Liver (tissue), 9 donors: Measurements from ENCODE around the gene COX11. TPM values are rescaled to one million over a fixed set of nuclear protein-coding genes. Genes with fewer than 3 reads are reported as not detected.

ENCODE experiments used
- DNase-seq: peaks from one replicate; pipeline ENCODE4 v3.0.0-alpha.2; 2017; ENCODE audit warnings: low spot score
- H3K27ac ChIP-seq, 2 donors: one replicate each; pipeline ENCODE4 v1.7.0; 2013; ENCODE audit warnings: inconsistent platforms in 2 of 2, low read length in 2 of 2, control low read depth in 1 of 2, low read depth in 1 of 2, mild to moderate bottlenecking in 1 of 2
- H3K27me3 ChIP-seq, 4 donors: one replicate each; pipeline versions ENCODE4 v1.6.1 to v1.7.0; 2013; ENCODE audit warnings: low read length in 3 of 4, inconsistent platforms in 1 of 4, mild to moderate bottlenecking in 1 of 4, moderate library complexity in 1 of 4; ENCODE audit not compliant: control insufficient read depth in 4 of 4, insufficient read depth in 4 of 4
- H3K36me3 ChIP-seq, 4 donors: one replicate each; pipeline versions ENCODE4 v1.6.1 to v1.7.0; 2013; ENCODE audit warnings: low read length in 3 of 4, mild to moderate bottlenecking in 3 of 4, low read depth in 1 of 4, moderate library complexity in 1 of 4; ENCODE audit not compliant: control insufficient read depth in 4 of 4, insufficient read depth in 3 of 4
- H3K4me1 ChIP-seq, 4 donors: one replicate each; pipeline versions ENCODE4 v1.6.1 to v1.7.0; 2013; ENCODE audit warnings: low read length in 3 of 4, mild to moderate bottlenecking in 3 of 4, moderate library complexity in 1 of 4; ENCODE audit not compliant: control insufficient read depth in 4 of 4, insufficient read depth in 4 of 4
- H3K4me3 ChIP-seq, 3 donors: one replicate each; pipeline versions ENCODE4 v1.6.1 to v1.7.0; 2013; ENCODE audit warnings: low read length in 3 of 3, control low read depth in 1 of 3, low read depth in 1 of 3, mild to moderate bottlenecking in 1 of 3
- H3K9ac ChIP-seq, 2 donors: one replicate each; pipeline ENCODE4 v1.7.0; 2013; ENCODE audit warnings: low read length in 2 of 2, mild to moderate bottlenecking in 2 of 2, moderate library complexity in 2 of 2, control low read depth in 1 of 2, low read depth in 1 of 2
- H3K9me3 ChIP-seq, 4 donors: one replicate each; pipeline versions ENCODE4 v1.6.1 to v1.7.0; 2013; ENCODE audit warnings: low read length in 3 of 4; ENCODE audit not compliant: control insufficient read depth in 4 of 4
- ATF3 ChIP-seq: IDR thresholded peaks from 2 replicates; pipeline ENCODE4 v1.6.1; 2016; ENCODE audit warnings: antibody characterized with exemption
- EGR1 ChIP-seq, 2 donors: IDR thresholded peaks; 2 replicates each; pipeline ENCODE4 v1.6.1; 2016 to 2018; ENCODE audit warnings: antibody characterized with exemption in 2 of 2, low read depth in 2 of 2
- FOXA1 ChIP-seq: IDR thresholded peaks from 2 replicates; pipeline ENCODE4 v1.6.1; 2016; ENCODE audit warnings: antibody characterized with exemption
- FOXA2 ChIP-seq: IDR thresholded peaks from 2 replicates; pipeline ENCODE4 v1.6.1; 2016; ENCODE audit warnings: antibody characterized with exemption
- GABPA ChIP-seq, 2 donors: IDR thresholded peaks in 1 of 2; conservative IDR thresholded peaks in 1 of 2; 2 replicates each; pipeline ENCODE4 v1.6.1; 2016; ENCODE audit warnings: antibody characterized with exemption in 2 of 2, mild to moderate bottlenecking in 1 of 2, moderate library complexity in 1 of 2
- HNF4G ChIP-seq: IDR thresholded peaks from 2 replicates; pipeline ENCODE4 v1.6.1; 2016; ENCODE audit warnings: antibody characterized with exemption
- JUND ChIP-seq, 2 donors: IDR thresholded peaks; 2 replicates each; pipeline ENCODE4 v1.6.1; 2016; ENCODE audit warnings: antibody characterized with exemption in 2 of 2
- NR2F2 ChIP-seq: IDR thresholded peaks from 2 replicates; pipeline ENCODE4 v1.6.1; 2016; ENCODE audit warnings: antibody characterized with exemption
- RAD21 ChIP-seq, 2 donors: IDR thresholded peaks; 2 replicates each; pipeline ENCODE4 v1.6.1; 2016; ENCODE audit warnings: antibody characterized with exemption in 2 of 2, mild to moderate bottlenecking in 2 of 2
- REST ChIP-seq: IDR thresholded peaks from 2 replicates; pipeline ENCODE4 v1.6.1; 2016; ENCODE audit warnings: antibody characterized with exemption, mild to moderate bottlenecking
- RXRA ChIP-seq, 2 donors: IDR thresholded peaks; 2 replicates each; pipeline ENCODE4 v1.6.1; 2017 to 2018; ENCODE audit warnings: antibody characterized with exemption in 2 of 2, mild to moderate bottlenecking in 1 of 2
- SP1 ChIP-seq: IDR thresholded peaks from 2 replicates; pipeline ENCODE4 v1.6.1; 2018; ENCODE audit warnings: antibody characterized with exemption, mild to moderate bottlenecking
- YY1 ChIP-seq: IDR thresholded peaks from 2 replicates; pipeline ENCODE4 v1.6.1; 2016; ENCODE audit warnings: antibody characterized with exemption, mild to moderate bottlenecking
- WGBS: extraction: QIAGEN DNeasy Blood & Tissue Kit; methylation state at CpG from one replicate; pipeline ENCODE4 v1.1.7; 2013; 5-methylcytosine and 5-hydroxymethylcytosine counted together
- polyA plus RNA-seq, 2 donors: library from polyadenylated mRNA; stranded (reverse) in 1 of 2; unstranded in 1 of 2; fragments of 200-250 nt in 1 of 2; fragments of >200 nt in 1 of 2; fragmentation: Nextera tagmentation in 1 of 2; extraction: Ambion mirVana in 1 of 2; gene quantifications; one replicate each; pipeline versions ENCODE4 v1.2.1 to v1.2.3, GENCODE V29; 2013 to 2015
- total RNA-seq, 2 donors: library from RNA; depleted of rRNA; stranded (reverse); fragments of >200 nt; gene quantifications; one replicate each; pipeline ENCODE4 v1.2.3, GENCODE V29; 2014
- TF ChIP-seq, protein P1 (sequence below): IDR thresholded peaks from 2 replicates; pipeline ENCODE4 v1.6.1; 2016; ENCODE audit warnings: antibody characterized with exemption
- TF ChIP-seq, protein P2 (sequence below): IDR thresholded peaks from 2 replicates; pipeline ENCODE4 v1.6.1; 2016; ENCODE audit warnings: antibody characterized with exemption
- donor health status: healthy.
- donor health status: healthy.
- donor health status: healthy.
- donor health status: healthy.
- donor health status: healthy.

Gene COX11
- total and polyA plus RNA-seq, 4 donors: 29.0 to 46.7 (median 35.1) TPM

GRCh38 chr17:54932711-54933110, 35.7 kb downstream of the COX11 start:
- WGBS: 100% methylated on average over 1 of the region's 1 CpG

DNA sequence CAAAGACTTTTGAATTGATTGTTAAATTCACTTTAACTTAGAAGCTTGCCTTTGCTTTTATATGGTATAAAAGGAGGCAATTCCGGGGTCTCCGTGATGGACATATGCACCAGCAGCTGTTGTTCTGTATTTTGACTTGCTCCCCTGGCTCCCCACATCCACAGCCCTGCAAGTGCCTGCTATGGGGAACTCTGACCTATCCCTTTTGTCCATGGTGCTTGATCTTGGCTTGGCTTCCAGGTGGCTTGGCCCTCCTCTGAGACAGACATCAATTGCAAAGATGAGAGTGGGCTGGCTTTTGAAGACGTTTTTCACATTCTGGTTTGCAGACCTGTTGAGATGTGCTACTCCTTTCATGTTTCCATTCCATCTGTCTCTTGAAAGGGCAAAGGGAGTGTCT, 40.9 kb downstream of the COX11 start:
- Histone ChIP-seq H3K36me3 (peaks cover 7 to 42% (median 30%) of the 10 kb centered on the region in 4 donors), H3K4me3 (no peak overlapping the region)
- DNase-seq: no peak
- TF ChIP-seq SP1 (no peak), HNF4G (no peak), NR2F2 (no peak), ATF3 (no peak), RXRA (IDR thresholded peaks at IDR 0.05) (no peak), FOXA1 (no peak), REST (no peak), RAD21 (IDR thresholded peaks at IDR 0.05) (no peak), FOXA2 (no peak)
- TF ChIP-seq, protein P1, sequence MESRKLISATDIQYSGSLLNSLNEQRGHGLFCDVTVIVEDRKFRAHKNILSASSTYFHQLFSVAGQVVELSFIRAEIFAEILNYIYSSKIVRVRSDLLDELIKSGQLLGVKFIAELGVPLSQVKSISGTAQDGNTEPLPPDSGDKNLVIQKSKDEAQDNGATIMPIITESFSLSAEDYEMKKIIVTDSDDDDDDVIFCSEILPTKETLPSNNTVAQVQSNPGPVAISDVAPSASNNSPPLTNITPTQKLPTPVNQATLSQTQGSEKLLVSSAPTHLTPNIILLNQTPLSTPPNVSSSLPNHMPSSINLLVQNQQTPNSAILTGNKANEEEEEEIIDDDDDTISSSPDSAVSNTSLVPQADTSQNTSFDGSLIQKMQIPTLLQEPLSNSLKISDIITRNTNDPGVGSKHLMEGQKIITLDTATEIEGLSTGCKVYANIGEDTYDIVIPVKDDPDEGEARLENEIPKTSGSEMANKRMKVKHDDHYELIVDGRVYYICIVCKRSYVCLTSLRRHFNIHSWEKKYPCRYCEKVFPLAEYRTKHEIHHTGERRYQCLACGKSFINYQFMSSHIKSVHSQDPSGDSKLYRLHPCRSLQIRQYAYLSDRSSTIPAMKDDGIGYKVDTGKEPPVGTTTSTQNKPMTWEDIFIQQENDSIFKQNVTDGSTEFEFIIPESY: no peak

More at GRCh38 chr17:54932711-54933110, 35.7 kb downstream of the COX11 start:
- H3K4me1 ChIP-seq: no peaks in the 10 kb centered on the region
- no peak for DNase-seq
- H3K27ac ChIP-seq: no peak overlapping the region
- TF ChIP-seq, protein P2, sequence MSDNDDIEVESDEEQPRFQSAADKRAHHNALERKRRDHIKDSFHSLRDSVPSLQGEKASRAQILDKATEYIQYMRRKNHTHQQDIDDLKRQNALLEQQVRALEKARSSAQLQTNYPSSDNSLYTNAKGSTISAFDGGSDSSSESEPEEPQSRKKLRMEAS: no peak
- TF ChIP-seq NR2F2 (no peak), HNF4G (no peak), EGR1 (IDR thresholded peaks at IDR 0.05; ENCODE audit: low read depth in 2 of 2) (no peak), GABPA (IDR thresholded peaks at IDR 0.05 in 1 of 2, conservative IDR thresholded peaks at IDR 0.05 in 1 of 2) (no peak), ATF3 (no peak), REST (no peak), JUND (IDR thresholded peaks at IDR 0.05) (no peak), YY1 (no peak), FOXA1 (no peak), SP1 (no peak)
- TF ChIP-seq, protein P1: no peak
- no peaks in the 10 kb centered on the region for H3K9me3 ChIP-seq
- H3K9ac ChIP-seq: no peak overlapping the region
- H3K36me3 ChIP-seq: peaks cover 13 to 61% (median 44%) of the 10 kb centered on the region in 4 donors
- H3K27me3 ChIP-seq: no peaks in the 10 kb centered on the region
- H3K4me3 ChIP-seq: no peak overlapping the region

More for the DNA sequence above, 40.9 kb downstream of the COX11 start:
- H3K9ac ChIP-seq: no peak overlapping the region
- H3K4me1 ChIP-seq: no peaks in the 10 kb centered on the region
- H3K9me3 ChIP-seq: no peaks in the 10 kb centered on the region
- no peaks in the 10 kb centered on the region for H3K27me3 ChIP-seq
- 86% methylated on average over 3 of the region's 3 CpGs for WGBS
- no peak overlapping the region for H3K27ac ChIP-seq
